HCT116 (cell line): ENCODE data around the gene SUSD4. TPM values are rescaled to one million over a fixed set of nuclear protein-coding genes. Genes with fewer than 3 reads are reported as not detected.

Experiments
- ATAC-seq: fragments of 200-7000 bp; cut with Tn5 transposase; 2 replicates; pipeline ENCODE4 v1.9.1; 2020; ENCODE audit warnings: mild to moderate bottlenecking, moderate library complexity
- BruUV-seq: library from RNA; stranded (reverse); fragments of 400-500 nt; replicated peaks from 2 replicates; lab custom pipeline; 2021; lab: Mats Ljungman, UMichigan
- CTCF ChIA-PET: fragments of 300-600 bp; sonication (Branson Sonifier 250); formaldehyde crosslinking; loops from one replicate; lab custom pipeline; 2021; ENCODE audit warnings: antibody characterized with exemption; lab: Charles Lee
- POLR2A ChIA-PET: fragments of 300-600, 350-600 bp; sonication (Branson Sonifier 250); formaldehyde crosslinking; loops from one replicate; lab custom pipeline; 2021; ENCODE audit warnings: antibody characterized with exemption; lab: Charles Lee
- RAD21 ChIA-PET, 2 experiments: fragments of 300-600 bp; sonication (Branson Sonifier 250); formaldehyde crosslinking; loops; one replicate each; lab custom pipeline; 2023; ENCODE audit warnings: low total read pairs in 2 of 2; ENCODE audit not compliant: uncharacterized antibody in 2 of 2, unreplicated experiment in 2 of 2, low non-redundant PET in 1 of 2; lab: Charles Lee
- DNase-seq: peaks from one replicate; pipeline ENCODE4 v3.0.0-alpha.2; 2010; ENCODE audit warnings: low read depth, low spot score
- H2AFZ ChIP-seq: fragments of 200-600 bp; shearing (Covaris generic), sonication (generic); 2 replicates; pipeline ENCODE4 v1.6.1; 2017; ENCODE audit warnings: low read depth, mixed run types, mixed read lengths, antibody characterized with exemption, low read length; ENCODE audit not compliant: poor library complexity, severe bottlenecking
- H3K27ac ChIP-seq: 2 replicates; pipeline ENCODE4 v1.5.1; 2012; ENCODE audit warnings: low read depth, low read length
- H3K27me3 ChIP-seq: fragments of 200-600 bp; sonication (generic); 2 replicates; pipeline ENCODE4 v1.6.1; 2016; ENCODE audit warnings: mixed run types, low read length, mixed read lengths; ENCODE audit not compliant: insufficient read depth
- H3K36me3 ChIP-seq, 2 experiments: fragments of 200-500 bp in 1 of 2; fragments of 200-600 bp in 1 of 2; sonication (Bioruptor generic) in 1 of 2; sonication (generic) in 1 of 2; 2 replicates each; pipeline versions ENCODE4 v1.5.1 to v1.6.1; 2014 to 2016; ENCODE audit warnings: low read length in 2 of 2, inconsistent platforms in 1 of 2, mixed read lengths in 1 of 2, mixed run types in 1 of 2; ENCODE audit not compliant: insufficient read depth in 2 of 2, control insufficient read depth in 1 of 2
- H3K4me1 ChIP-seq, 2 experiments: fragments of 200-600 bp in 1 of 2; sonication (generic) in 1 of 2; 2 replicates each; pipeline versions ENCODE4 v1.5.1 to v1.6.1; 2012 to 2017; ENCODE audit warnings: low read length in 2 of 2, inconsistent platforms in 1 of 2, mild to moderate bottlenecking in 1 of 2, mixed read lengths in 1 of 2, mixed run types in 1 of 2, moderate library complexity in 1 of 2; ENCODE audit not compliant: insufficient read depth in 2 of 2, control insufficient read depth in 1 of 2
- H3K4me2 ChIP-seq: fragments of 200-600 bp; sonication (generic); 2 replicates; pipeline ENCODE4 v1.6.1; 2017; ENCODE audit warnings: mixed run types, low read length, mixed read lengths
- H3K4me3 ChIP-seq, 2 experiments: fragments of 200-600 bp in 1 of 2; sonication (generic) in 1 of 2; replicated peaks in 1 of 2; 2 replicates each; pipeline ENCODE4 v1.5.1; 2011 to 2016; ENCODE audit warnings: low read length in 2 of 2, control low read depth in 1 of 2, low read depth in 1 of 2, mild to moderate bottlenecking in 1 of 2, mixed read lengths in 1 of 2, mixed run types in 1 of 2
- H3K79me2 ChIP-seq: fragments of 200-600 bp; sonication (generic); 2 replicates; pipeline ENCODE4 v1.6.1; 2017; ENCODE audit warnings: mild to moderate bottlenecking, mixed run types, low read length, moderate library complexity, mixed read lengths; ENCODE audit not compliant: insufficient read depth
- H3K9ac ChIP-seq: fragments of 200-600 bp; sonication (generic); 2 replicates; pipeline ENCODE4 v1.6.1; 2016; ENCODE audit warnings: low read length, mixed read lengths
- H3K9me2 ChIP-seq: fragments of 200-600 bp; sonication (generic), shearing (Covaris generic); 2 replicates; pipeline ENCODE4 v1.6.1; 2017; ENCODE audit warnings: mixed run types, mild to moderate bottlenecking, moderate library complexity; ENCODE audit not compliant: insufficient read depth
- H3K9me3 ChIP-seq, 2 experiments: fragments of 200-500 bp in 1 of 2; fragments of 200-600 bp in 1 of 2; sonication (Bioruptor generic) in 1 of 2; sonication (generic) in 1 of 2; 2 replicates each; pipeline ENCODE4 v1.6.1; 2014 to 2017; ENCODE audit warnings: low read length in 2 of 2, mixed read lengths in 2 of 2, inconsistent platforms in 1 of 2, low read depth in 1 of 2, mild to moderate bottlenecking in 1 of 2, mixed run types in 1 of 2, moderate library complexity in 1 of 2; ENCODE audit not compliant: control insufficient read depth in 1 of 2, insufficient read depth in 1 of 2
- H4K20me1 ChIP-seq: fragments of 200-600 bp; sonication (generic), shearing (Covaris generic); 2 replicates; pipeline ENCODE4 v1.6.1; 2017; ENCODE audit warnings: mixed run types, mild to moderate bottlenecking, moderate library complexity; ENCODE audit not compliant: insufficient read depth
- CEBPB ChIP-seq: IDR thresholded peaks from 2 replicates; pipeline ENCODE4 v1.6.1; 2012; ENCODE audit warnings: low read depth
- EGR1 ChIP-seq: IDR thresholded peaks from 2 replicates; pipeline ENCODE4 v1.6.1; 2012; ENCODE audit warnings: low read depth
- EZH2phosphoT487 ChIP-seq: fragments of 200-600 bp; IDR thresholded peaks from 2 replicates; pipeline ENCODE4 v1.6.1; 2018; ENCODE audit warnings: antibody characterized with exemption, borderline replicate concordance
- FOSL1 ChIP-seq: IDR thresholded peaks from 2 replicates; pipeline ENCODE4 v1.6.1; 2012; ENCODE audit warnings: low read depth
- RAD21 ChIP-seq: IDR thresholded peaks from 2 replicates; pipeline ENCODE4 v1.6.1; 2012; ENCODE audit warnings: low read depth, mild to moderate bottlenecking
- SRF ChIP-seq: IDR thresholded peaks from 2 replicates; pipeline ENCODE4 v1.6.1; 2012; ENCODE audit warnings: low read depth
- YY1 ChIP-seq: IDR thresholded peaks from 2 replicates; pipeline ENCODE4 v1.6.1; 2011; ENCODE audit warnings: low read length, low read depth, moderate library complexity, mild to moderate bottlenecking; ENCODE audit not compliant: insufficient replicate concordance; ENCODE audit errors: extremely low read depth
- intact Hi-C: fragments of 100-400 bp; cut with micrococcal nuclease; formaldehyde crosslinking; loops from 2 replicates; pipeline ENCODE4 v1.10.0; 2022
- total RNA-seq: library from RNA; stranded (reverse); gene quantifications from one replicate; pipeline ENCODE4 v1.2.1, GENCODE V29; 2021; ENCODE audit not compliant: unreplicated experiment
- TF ChIP-seq, protein P1 (sequence below), 3 experiments: fragments of 200-600 bp in 1 of 3; sonication (generic) in 1 of 3; IDR thresholded peaks in 2 of 3; conservative IDR thresholded peaks in 1 of 3; 2 replicates each; pipeline ENCODE4 v1.5.1; 2012 to 2017; ENCODE audit warnings: low read depth in 2 of 3, low read length in 2 of 3, antibody characterized with exemption in 1 of 3, borderline replicate concordance in 1 of 3, control low read depth in 1 of 3, mild to moderate bottlenecking in 1 of 3, mixed read lengths in 1 of 3, mixed run types in 1 of 3, moderate library complexity in 1 of 3; ENCODE audit not compliant: insufficient read depth in 1 of 3
- TF ChIP-seq, protein P2 (sequence below): IDR thresholded peaks from 2 replicates; pipeline ENCODE4 v1.6.1; 2012

SUSD4 gene
- total RNA-seq, 1 experiment from 2014 or later, result 0.59 TPM

DNA sequence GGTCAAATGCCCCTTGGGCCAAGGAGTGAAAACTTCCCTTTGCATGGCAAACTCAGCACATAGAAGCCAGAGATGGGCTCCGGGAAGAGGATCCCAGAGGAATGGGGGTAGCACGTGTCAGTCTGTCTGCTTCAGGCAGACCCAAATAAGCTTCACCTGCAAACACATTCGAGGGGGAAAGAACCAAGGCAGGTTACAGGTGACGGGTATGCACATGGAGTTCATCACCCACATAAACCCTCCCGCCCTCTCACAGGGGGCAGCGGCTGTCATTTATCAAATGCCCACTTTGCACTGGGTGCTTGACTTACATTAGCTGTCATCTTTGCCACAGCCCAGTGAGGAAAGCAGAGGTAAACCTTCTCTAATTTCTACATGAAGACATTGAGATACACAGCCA, 147.9 kb downstream of the SUSD4 start:
- CTCF ChIA-PET, result no interaction called here
- Histone ChIP-seq H3K4me2 (no peak overlapping the region), H3K79me2 (no peaks in the 10 kb centered on the region), H3K4me1 (no peaks in the 10 kb centered on the region), H3K9me2 (no peaks in the 10 kb centered on the region), H3K9ac (no peak overlapping the region), H4K20me1 (no peaks in the 10 kb centered on the region), H3K27ac (no peak overlapping the region), H3K9me3 (no peaks in the 10 kb centered on the region), H2AFZ (no peak overlapping the region), H3K4me3 (no peak overlapping the region), H3K36me3 (no peaks in the 10 kb centered on the region), H3K27me3 (no peaks in the 10 kb centered on the region)
- POLR2A ChIA-PET, result no interaction called here
- DNase-seq (no peak), ATAC-seq (no peak)
- BruUV-seq, result no TSS peak
- RAD21 ChIA-PET, result no interaction called here
- intact Hi-C loops, result no loop called here
- TF ChIP-seq EZH2phosphoT487, result no peak
- no peak for TF ChIP-seq EGR1

DNA sequence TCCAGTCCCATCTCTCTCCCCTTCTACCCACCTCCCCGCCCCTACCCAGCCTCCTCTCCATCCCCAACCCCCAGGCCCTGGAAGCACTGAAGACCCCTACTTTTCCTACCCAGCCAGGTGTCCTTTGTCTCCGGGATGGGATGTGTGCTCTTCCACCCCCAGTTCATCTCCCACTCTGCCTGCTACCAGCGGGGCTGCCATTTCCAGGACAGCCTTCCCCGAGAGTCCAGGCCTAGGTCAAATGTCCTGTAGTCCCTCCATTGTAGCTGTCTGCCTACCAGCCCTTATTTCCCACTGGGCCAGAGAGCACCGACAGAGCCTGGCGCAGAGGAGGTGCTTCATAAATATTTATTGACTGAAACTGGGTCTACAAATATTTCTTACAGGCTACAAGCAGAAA, 148.9 kb downstream of the SUSD4 start:
- Histone ChIP-seq H2AFZ (no peak overlapping the region), H3K9ac (no peak overlapping the region), H3K79me2 (no peaks in the 10 kb centered on the region), H3K4me3 (no peak overlapping the region), H3K27me3 (no peaks in the 10 kb centered on the region; the same call in 1 of the 2 replicates), H3K27ac (no peak overlapping the region), H3K36me3 (no peaks in the 10 kb centered on the region), H3K4me1 (no peaks in the 10 kb centered on the region), H3K9me2 (no peaks in the 10 kb centered on the region), H3K9me3 (no peaks in the 10 kb centered on the region), H3K4me2 (no peak overlapping the region), H4K20me1 (no peaks in the 10 kb centered on the region)
- TF ChIP-seq SRF (no peak), FOSL1 (no peak), EGR1 (no peak), EZH2phosphoT487 (no peak), RAD21 (no peak), CEBPB (no peak), YY1 (no peak)
- TF ChIP-seq, protein P1, sequence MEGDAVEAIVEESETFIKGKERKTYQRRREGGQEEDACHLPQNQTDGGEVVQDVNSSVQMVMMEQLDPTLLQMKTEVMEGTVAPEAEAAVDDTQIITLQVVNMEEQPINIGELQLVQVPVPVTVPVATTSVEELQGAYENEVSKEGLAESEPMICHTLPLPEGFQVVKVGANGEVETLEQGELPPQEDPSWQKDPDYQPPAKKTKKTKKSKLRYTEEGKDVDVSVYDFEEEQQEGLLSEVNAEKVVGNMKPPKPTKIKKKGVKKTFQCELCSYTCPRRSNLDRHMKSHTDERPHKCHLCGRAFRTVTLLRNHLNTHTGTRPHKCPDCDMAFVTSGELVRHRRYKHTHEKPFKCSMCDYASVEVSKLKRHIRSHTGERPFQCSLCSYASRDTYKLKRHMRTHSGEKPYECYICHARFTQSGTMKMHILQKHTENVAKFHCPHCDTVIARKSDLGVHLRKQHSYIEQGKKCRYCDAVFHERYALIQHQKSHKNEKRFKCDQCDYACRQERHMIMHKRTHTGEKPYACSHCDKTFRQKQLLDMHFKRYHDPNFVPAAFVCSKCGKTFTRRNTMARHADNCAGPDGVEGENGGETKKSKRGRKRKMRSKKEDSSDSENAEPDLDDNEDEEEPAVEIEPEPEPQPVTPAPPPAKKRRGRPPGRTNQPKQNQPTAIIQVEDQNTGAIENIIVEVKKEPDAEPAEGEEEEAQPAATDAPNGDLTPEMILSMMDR (IDR thresholded peaks at IDR 0.05 in 2 of 3, conservative IDR thresholded peaks at IDR 0.05 in 1 of 3; ENCODE audit: borderline replicate concordance in 1 of 3, insufficient read depth in 1 of 3, low read depth in 2 of 3, low read length in 2 of 3), result no peak
- TF ChIP-seq, protein P2, sequence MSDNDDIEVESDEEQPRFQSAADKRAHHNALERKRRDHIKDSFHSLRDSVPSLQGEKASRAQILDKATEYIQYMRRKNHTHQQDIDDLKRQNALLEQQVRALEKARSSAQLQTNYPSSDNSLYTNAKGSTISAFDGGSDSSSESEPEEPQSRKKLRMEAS, result no peak
- ChIA-PET RAD21 (no interaction called here), POLR2A (no interaction called here), CTCF (no interaction called here)
- intact Hi-C loops, result no loop called here
- no peak for ATAC-seq
- no peak for DNase-seq
- no TSS peak for BruUV-seq
